Endothelial cell of umbilical vein (primary cell): ENCODE data around the gene ERBB4.

ENCODE experiments used
- CTCF ChIP-seq, 2 donors: IDR thresholded peaks; 1 replicate in 1 of 2; 2 replicates in 1 of 2; pipeline ENCODE4 v1.5.1; 2011; ENCODE audit warnings: low read length in 2 of 2, mild to moderate bottlenecking in 2 of 2, moderate library complexity in 2 of 2, control low read depth in 1 of 2, inconsistent platforms in 1 of 2, low read depth in 1 of 2; ENCODE audit not compliant: insufficient read depth in 1 of 2; ENCODE audit errors: extremely low read depth in 1 of 2
- POLR2A ChIP-seq: IDR thresholded peaks from 2 replicates; pipeline ENCODE4 v1.6.1; 2012; ENCODE audit warnings: low read depth, mild to moderate bottlenecking, control low read depth, low read length

- TF ChIP-seq POLR2A: no peak
- TF ChIP-seq CTCF (IDR thresholded peaks at IDR 0.05; ENCODE audit: extremely low read depth in 1 of 2, insufficient read depth in 1 of 2, low read depth in 1 of 2, low read length in 2 of 2): no peak
Observed at GRCh38 chr2:211364911-211365310, 1173.7 kb downstream of the ERBB4 start.
